ENCODE measurements around the gene SLC1A4.
A peak's percentile ranks its signal among the peaks of the same experiment; 100 is the strongest.

SLC1A4 gene

GRCh38 chr2:64992218-64992617, 3.0 kb downstream of the SLC1A4 start:
- DNase-seq, result peak; percentile 39
- no peaks in the 10 kb centered on the region for H3K9me3 ChIP-seq (replicated peaks; ENCODE audit: insufficient read depth, low read length)
- H3K4me3 ChIP-seq (ENCODE audit: low read length), result peak overlapping the region; percentile 77
- TF ChIP-seq EZH2 (optimal IDR thresholded peaks at IDR 0.05; ENCODE audit: low read depth, low read length) (no peak), EZH2phosphoT487 (IDR thresholded peaks at IDR 0.05; ENCODE audit: low read length) (no peak)
- TF ChIP-seq, protein P1, sequence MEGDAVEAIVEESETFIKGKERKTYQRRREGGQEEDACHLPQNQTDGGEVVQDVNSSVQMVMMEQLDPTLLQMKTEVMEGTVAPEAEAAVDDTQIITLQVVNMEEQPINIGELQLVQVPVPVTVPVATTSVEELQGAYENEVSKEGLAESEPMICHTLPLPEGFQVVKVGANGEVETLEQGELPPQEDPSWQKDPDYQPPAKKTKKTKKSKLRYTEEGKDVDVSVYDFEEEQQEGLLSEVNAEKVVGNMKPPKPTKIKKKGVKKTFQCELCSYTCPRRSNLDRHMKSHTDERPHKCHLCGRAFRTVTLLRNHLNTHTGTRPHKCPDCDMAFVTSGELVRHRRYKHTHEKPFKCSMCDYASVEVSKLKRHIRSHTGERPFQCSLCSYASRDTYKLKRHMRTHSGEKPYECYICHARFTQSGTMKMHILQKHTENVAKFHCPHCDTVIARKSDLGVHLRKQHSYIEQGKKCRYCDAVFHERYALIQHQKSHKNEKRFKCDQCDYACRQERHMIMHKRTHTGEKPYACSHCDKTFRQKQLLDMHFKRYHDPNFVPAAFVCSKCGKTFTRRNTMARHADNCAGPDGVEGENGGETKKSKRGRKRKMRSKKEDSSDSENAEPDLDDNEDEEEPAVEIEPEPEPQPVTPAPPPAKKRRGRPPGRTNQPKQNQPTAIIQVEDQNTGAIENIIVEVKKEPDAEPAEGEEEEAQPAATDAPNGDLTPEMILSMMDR (IDR thresholded peaks at IDR 0.05; ENCODE audit: low read length), result no peak
- H3K79me2 ChIP-seq (ENCODE audit: low read length), result peaks cover 90% of the 10 kb centered on the region
- H3F3A ChIP-seq (ENCODE audit: insufficient read depth, low read length), result peaks cover 31% of the 10 kb centered on the region
- peak overlapping the region; percentile 94 for H3K4me2 ChIP-seq (ENCODE audit: low read depth, low read length)
- no peak overlapping the region for H2AFZ ChIP-seq (ENCODE audit: low read length)
- H3K27me3 ChIP-seq (replicated peaks; ENCODE audit: insufficient read depth, low read length), result no peaks in the 10 kb centered on the region
- H3K9me2 ChIP-seq (replicated peaks; ENCODE audit: insufficient read depth, low read length), result no peaks in the 10 kb centered on the region
- H3K36me3 ChIP-seq (replicated peaks; ENCODE audit: insufficient read depth, low read length), result peaks cover 5% of the 10 kb centered on the region; the same call in 1 of the 2 replicates
- H3K9ac ChIP-seq (ENCODE audit: low read length), result peak overlapping the region; percentile 60
- H4K20me1 ChIP-seq (ENCODE audit: insufficient read depth, low read length), result peaks cover 54% of the 10 kb centered on the region
- peaks cover 39% of the 10 kb centered on the region for H3K4me1 ChIP-seq (ENCODE audit: low read length)
- H3K27ac ChIP-seq (ENCODE audit: low read length), result peak overlapping the region; percentile 60; the same call in 1 of the 2 replicates

- H3K4me1 ChIP-seq (ENCODE audit: low read length), result peaks cover 41% of the 10 kb centered on the region
- H4K20me1 ChIP-seq (ENCODE audit: insufficient read depth, low read length), result peaks cover 59% of the 10 kb centered on the region
- H3K79me2 ChIP-seq (ENCODE audit: low read length), result peaks cover 95% of the 10 kb centered on the region
- H3K27me3 ChIP-seq (replicated peaks; ENCODE audit: insufficient read depth, low read length), result no peaks in the 10 kb centered on the region
- H3K36me3 ChIP-seq (replicated peaks; ENCODE audit: insufficient read depth, low read length), result peaks cover 5% of the 10 kb centered on the region; the same call in 1 of the 2 replicates
- H3F3A ChIP-seq (ENCODE audit: insufficient read depth, low read length), result peaks cover 34% of the 10 kb centered on the region
- H3K9ac ChIP-seq (ENCODE audit: low read length), result peak overlapping the region; percentile 60
- no peak for DNase-seq
- H3K27ac ChIP-seq (ENCODE audit: low read length), result peak overlapping the region; percentile 60; the same call in 1 of the 2 replicates
- H3K9me2 ChIP-seq (replicated peaks; ENCODE audit: insufficient read depth, low read length), result no peaks in the 10 kb centered on the region
- H2AFZ ChIP-seq (ENCODE audit: low read length), result no peak overlapping the region
- TF ChIP-seq EZH2 (optimal IDR thresholded peaks at IDR 0.05; ENCODE audit: low read depth, low read length) (no peak), EZH2phosphoT487 (IDR thresholded peaks at IDR 0.05; ENCODE audit: low read length) (no peak)
- TF ChIP-seq, protein P1 (IDR thresholded peaks at IDR 0.05; ENCODE audit: low read length), result no peak
- peak overlapping the region; percentile 77 for H3K4me3 ChIP-seq (ENCODE audit: low read length)
- peak overlapping the region; percentile 94 for H3K4me2 ChIP-seq (ENCODE audit: low read depth, low read length)
- no peaks in the 10 kb centered on the region for H3K9me3 ChIP-seq (replicated peaks; ENCODE audit: insufficient read depth, low read length)
Observed at GRCh38 chr2:64992990-64993389, 3.8 kb downstream of the SLC1A4 start.

GRCh38 chr2:64995041-64995440, 5.8 kb downstream of the SLC1A4 start:
- H3K4me2 ChIP-seq (ENCODE audit: low read depth, low read length), result peak overlapping the region; percentile 94
- H3K27ac ChIP-seq (ENCODE audit: low read length), result no peak overlapping the region
- no peaks in the 10 kb centered on the region for H3K9me2 ChIP-seq (replicated peaks; ENCODE audit: insufficient read depth, low read length)
- H3F3A ChIP-seq (ENCODE audit: insufficient read depth, low read length), result peaks cover 28% of the 10 kb centered on the region
- TF ChIP-seq EZH2 (optimal IDR thresholded peaks at IDR 0.05; ENCODE audit: low read depth, low read length) (no peak), EZH2phosphoT487 (IDR thresholded peaks at IDR 0.05; ENCODE audit: low read length) (no peak)
- TF ChIP-seq, protein P1 (IDR thresholded peaks at IDR 0.05; ENCODE audit: low read length), result no peak
- peaks cover 10% of the 10 kb centered on the region for H3K36me3 ChIP-seq (replicated peaks; ENCODE audit: insufficient read depth, low read length)
- no peak for DNase-seq
- H3K79me2 ChIP-seq (ENCODE audit: low read length), result peaks cover 98% of the 10 kb centered on the region
- H3K4me1 ChIP-seq (ENCODE audit: low read length), result peaks cover 51% of the 10 kb centered on the region
- H4K20me1 ChIP-seq (ENCODE audit: insufficient read depth, low read length), result peaks cover 77% of the 10 kb centered on the region
- H3K4me3 ChIP-seq (ENCODE audit: low read length), result no peak overlapping the region
- no peak overlapping the region for H3K9ac ChIP-seq (ENCODE audit: low read length)
- H3K27me3 ChIP-seq (replicated peaks; ENCODE audit: insufficient read depth, low read length), result no peaks in the 10 kb centered on the region
- H3K9me3 ChIP-seq (replicated peaks; ENCODE audit: insufficient read depth, low read length), result no peaks in the 10 kb centered on the region
- no peak overlapping the region for H2AFZ ChIP-seq (ENCODE audit: low read length)
